Measurements from ENCODE around the gene RDH12.

Gene RDH12

GRCh38 chr14:67721875-67722274, 20.2 kb downstream of the RDH12 start:
- H3K4me3 ChIP-seq (ENCODE audit: low read depth, low read length), result no peak overlapping the region
- DNase-seq (ENCODE audit: low read depth), result no peak
- no peak for TF ChIP-seq CTCF (conservative IDR thresholded peaks at IDR 0.05; ENCODE audit: low read depth, low read length)

DNA sequence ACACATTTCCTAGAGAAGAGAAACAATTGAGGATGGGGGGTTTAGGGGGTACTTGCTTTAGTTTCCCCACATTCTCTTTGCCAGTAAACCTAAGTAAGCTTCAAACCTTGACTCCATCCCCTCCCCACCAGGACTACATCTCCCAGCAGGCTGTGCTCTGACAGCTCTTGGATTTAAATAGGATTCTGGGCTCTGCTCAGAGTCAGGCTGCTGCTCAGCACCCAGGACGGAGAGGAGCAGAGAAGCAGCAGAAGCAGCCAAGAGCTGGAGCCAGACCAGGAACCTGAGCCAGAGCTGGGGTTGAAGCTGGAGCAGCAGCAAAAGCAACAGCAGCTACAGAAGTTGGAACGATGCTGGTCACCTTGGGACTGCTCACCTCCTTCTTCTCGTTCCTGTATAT, 20.6 kb downstream of the RDH12 start:
- DNase-seq (ENCODE audit: low read depth), result peak; percentile 72
- no peak overlapping the region for H3K4me3 ChIP-seq (ENCODE audit: low read depth, low read length)
- no peak for TF ChIP-seq CTCF (conservative IDR thresholded peaks at IDR 0.05; ENCODE audit: low read depth, low read length)

DNA sequence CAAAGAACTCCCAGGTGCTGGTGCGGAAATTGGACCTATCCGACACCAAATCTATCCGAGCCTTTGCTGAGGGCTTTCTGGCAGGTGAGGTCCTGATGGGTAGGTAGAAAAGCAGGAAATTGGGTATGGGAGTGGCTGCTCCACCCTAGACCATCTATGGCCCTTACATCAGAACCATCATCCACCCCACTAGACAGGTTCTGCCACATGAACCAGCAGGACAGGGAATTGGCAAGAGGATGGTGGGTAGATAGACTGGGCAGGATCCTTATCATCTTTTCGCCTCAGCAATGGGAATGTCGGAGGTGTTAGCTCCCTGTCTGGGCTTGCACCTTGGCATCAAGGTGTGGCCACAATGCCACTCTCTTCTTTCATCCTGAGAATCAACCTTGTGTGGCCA, 23.5 kb downstream of the RDH12 start:
- no peak for TF ChIP-seq CTCF (conservative IDR thresholded peaks at IDR 0.05; ENCODE audit: low read depth, low read length)
- no peak for DNase-seq (ENCODE audit: low read depth)
- no peak overlapping the region for H3K4me3 ChIP-seq (ENCODE audit: low read depth, low read length)

GRCh38 chr14:67727361-67727760, 25.7 kb downstream of the RDH12 start:
- TF ChIP-seq CTCF (conservative IDR thresholded peaks at IDR 0.05; ENCODE audit: low read depth, low read length), result no peak
- no peak for DNase-seq (ENCODE audit: low read depth)
- H3K4me3 ChIP-seq (ENCODE audit: low read depth, low read length), result no peak overlapping the region

DNA sequence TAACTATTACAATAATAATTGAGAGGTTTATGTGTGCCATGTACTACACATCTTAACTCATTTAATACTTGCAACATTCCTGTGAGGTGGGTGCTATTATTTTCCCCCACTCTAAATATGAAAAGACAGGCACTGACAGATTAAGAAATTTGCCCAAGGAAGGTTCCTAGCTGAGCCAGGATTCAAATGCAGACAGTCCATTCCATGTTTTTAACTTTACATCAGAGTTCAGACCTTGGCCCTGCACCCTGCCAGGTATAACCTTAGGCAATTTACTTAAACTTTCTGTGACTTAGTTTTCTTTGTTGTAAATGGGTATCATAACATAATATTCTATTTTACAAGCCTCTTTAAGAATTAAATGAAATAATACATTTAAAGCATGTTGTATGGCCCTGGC, 26.6 kb downstream of the RDH12 start:
- no peak overlapping the region for H3K4me3 ChIP-seq (ENCODE audit: low read depth, low read length)
- no peak for DNase-seq (ENCODE audit: low read depth)
- no peak for TF ChIP-seq CTCF (conservative IDR thresholded peaks at IDR 0.05; ENCODE audit: low read depth, low read length)

GRCh38 chr14:67729072-67729885, 27.6 kb downstream of the RDH12 start:
- TF ChIP-seq CTCF (conservative IDR thresholded peaks at IDR 0.05; ENCODE audit: low read depth, low read length), result no peak
- no peak overlapping the region for H3K4me3 ChIP-seq (ENCODE audit: low read depth, low read length)
- DNase-seq (ENCODE audit: low read depth), result peak; percentile 12

DNA sequence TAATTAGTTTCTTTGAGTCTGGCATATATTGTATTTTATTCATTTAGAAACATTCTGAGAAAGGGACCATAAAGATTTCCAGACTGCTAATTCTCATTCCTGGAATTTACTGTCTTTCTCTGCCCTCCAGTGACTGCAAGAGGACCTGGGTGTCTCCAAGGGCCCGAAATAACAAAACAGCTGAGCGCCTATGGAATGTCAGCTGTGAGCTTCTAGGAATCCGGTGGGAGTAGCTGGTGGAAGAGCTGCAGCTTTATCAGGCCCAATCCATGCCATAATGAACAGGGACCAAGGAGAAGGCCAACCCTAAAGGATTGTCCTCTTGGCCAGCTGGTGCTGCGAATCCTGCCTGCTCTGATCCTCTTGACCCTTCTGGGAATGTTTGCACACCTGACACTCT, 31.9 kb downstream of the RDH12 start:
- H3K4me3 ChIP-seq (ENCODE audit: low read depth, low read length), result no peak overlapping the region
- TF ChIP-seq CTCF (conservative IDR thresholded peaks at IDR 0.05; ENCODE audit: low read depth, low read length), result no peak
- no peak for DNase-seq (ENCODE audit: low read depth)
